PC-9 (cell line): Measurements from ENCODE around the gene FHDC1. TPM values are rescaled to one million over a fixed set of nuclear protein-coding genes. Genes with fewer than 3 reads are reported as not detected.

Experiments
- BruUV-seq: library from RNA; stranded (reverse); fragments of 400-500 nt; replicated peaks from 2 replicates; lab custom pipeline; 2021; lab: Mats Ljungman, UMichigan
- CTCF ChIA-PET: fragments of 300-600 bp; sonication (Branson Sonifier 250); formaldehyde crosslinking; loops from one replicate; lab custom pipeline; 2022; ENCODE audit warnings: antibody characterized with exemption; lab: Charles Lee
- POLR2A ChIA-PET: fragments of 300-600 bp; sonication (Branson Sonifier 250); formaldehyde crosslinking; loops from one replicate; lab custom pipeline; 2022; ENCODE audit warnings: antibody characterized with exemption; ENCODE audit not compliant: unreplicated experiment; lab: Charles Lee
- DNase-seq, 2 experiments: peaks; one replicate each; pipeline versions ENCODE4 v3.0.0 to v3.0.0-alpha.2; 2015 to 2022; ENCODE audit warnings: mixed read lengths in 1 of 2
- H2AFZ ChIP-seq: fragments of 200-600 bp; sonication (generic); 2 replicates; pipeline ENCODE4 v1.8.1; 2017; ENCODE audit warnings: antibody characterized with exemption
- H3F3A ChIP-seq: fragments of 200-600 bp; sonication (generic); 2 replicates; pipeline ENCODE4 v1.8.1; 2017; ENCODE audit warnings: antibody characterized with exemption, mild to moderate bottlenecking, low read depth; ENCODE audit not compliant: insufficient read depth
- H3K27ac ChIP-seq: fragments of 200-600 bp; sonication (generic); 2 replicates; pipeline ENCODE4 v1.6.1; 2016; ENCODE audit warnings: mixed run types
- H3K27me3 ChIP-seq: fragments of 200-600 bp; sonication (generic); 2 replicates; pipeline ENCODE4 v1.6.1; 2016; ENCODE audit warnings: low read depth, mixed run types; ENCODE audit not compliant: insufficient read depth
- H3K36me3 ChIP-seq: fragments of 200-600 bp; sonication (generic); 2 replicates; pipeline ENCODE4 v1.6.1; 2016; ENCODE audit warnings: low read depth, mixed run types
- H3K4me1 ChIP-seq: fragments of 200-600 bp; sonication (generic); replicated peaks from 2 replicates; pipeline ENCODE4 v1.6.1; 2016; ENCODE audit warnings: mixed run types; ENCODE audit not compliant: insufficient read depth
- H3K4me2 ChIP-seq: fragments of 200-600 bp; sonication (generic); 2 replicates; pipeline ENCODE4 v1.6.1; 2017; ENCODE audit warnings: mixed run types
- H3K4me3 ChIP-seq: fragments of 200-600 bp; sonication (generic); 2 replicates; pipeline ENCODE4 v1.6.1; 2016; ENCODE audit warnings: mixed run types
- H3K79me2 ChIP-seq: fragments of 200-600 bp; sonication (generic); 2 replicates; pipeline ENCODE4 v1.6.1; 2017; ENCODE audit warnings: low read depth, mixed run types
- H3K9me2 ChIP-seq: fragments of 200-600 bp; sonication (generic); 2 replicates; pipeline ENCODE4 v1.8.1; 2017; ENCODE audit warnings: mild to moderate bottlenecking; ENCODE audit not compliant: insufficient read depth
- H3K9me3 ChIP-seq: fragments of 200-600 bp; sonication (generic); 2 replicates; pipeline ENCODE4 v1.8.1; 2016; ENCODE audit warnings: low read depth; ENCODE audit not compliant: insufficient read depth
- H4K20me1 ChIP-seq: fragments of 200-600 bp; sonication (generic); 2 replicates; pipeline ENCODE4 v1.8.1; 2017; ENCODE audit not compliant: insufficient read depth
- EZH2 ChIP-seq: fragments of 200-600 bp; sonication (generic); IDR thresholded peaks from 2 replicates; pipeline ENCODE4 v1.8.0; 2017; ENCODE audit warnings: antibody characterized with exemption, low read depth
- intact Hi-C: fragments of 100-400 bp; cut with micrococcal nuclease; formaldehyde crosslinking; loops from one replicate; pipeline ENCODE4 v1.10.0; 2022; ENCODE audit not compliant: unreplicated experiment
- total RNA-seq: library from RNA; stranded (reverse); gene quantifications from 2 replicates; pipeline ENCODE4 v1.2.3, GENCODE V29; 2021
- TF ChIP-seq, protein P1 (sequence below): fragments of 200-600 bp; sonication (generic); conservative IDR thresholded peaks from 2 replicates; pipeline ENCODE4 v1.6.1; 2017; ENCODE audit warnings: mixed run types, antibody characterized with exemption, mild to moderate bottlenecking, moderate library complexity

Gene FHDC1
- total RNA-seq, 1 experiment from 2014 or later, result 17.4 TPM

- H2AFZ ChIP-seq, result no peak overlapping the region
- no peaks in the 10 kb centered on the region for H4K20me1 ChIP-seq
- POLR2A ChIA-PET, result no interaction called here
- H3K36me3 ChIP-seq, result no peaks in the 10 kb centered on the region
- no peaks in the 10 kb centered on the region for H3K9me3 ChIP-seq
- intact Hi-C loops, result no loop called here
- H3K4me3 ChIP-seq, result no peak overlapping the region
- H3K27ac ChIP-seq, result no peak overlapping the region
- no peaks in the 10 kb centered on the region for H3K27me3 ChIP-seq
- no peaks in the 10 kb centered on the region for H3K9me2 ChIP-seq
- no peaks in the 10 kb centered on the region for H3F3A ChIP-seq
- no TSS peak for BruUV-seq
- DNase-seq, result no peak
- no peaks in the 10 kb centered on the region for H3K79me2 ChIP-seq
- TF ChIP-seq EZH2, result no peak
- TF ChIP-seq, protein P1, sequence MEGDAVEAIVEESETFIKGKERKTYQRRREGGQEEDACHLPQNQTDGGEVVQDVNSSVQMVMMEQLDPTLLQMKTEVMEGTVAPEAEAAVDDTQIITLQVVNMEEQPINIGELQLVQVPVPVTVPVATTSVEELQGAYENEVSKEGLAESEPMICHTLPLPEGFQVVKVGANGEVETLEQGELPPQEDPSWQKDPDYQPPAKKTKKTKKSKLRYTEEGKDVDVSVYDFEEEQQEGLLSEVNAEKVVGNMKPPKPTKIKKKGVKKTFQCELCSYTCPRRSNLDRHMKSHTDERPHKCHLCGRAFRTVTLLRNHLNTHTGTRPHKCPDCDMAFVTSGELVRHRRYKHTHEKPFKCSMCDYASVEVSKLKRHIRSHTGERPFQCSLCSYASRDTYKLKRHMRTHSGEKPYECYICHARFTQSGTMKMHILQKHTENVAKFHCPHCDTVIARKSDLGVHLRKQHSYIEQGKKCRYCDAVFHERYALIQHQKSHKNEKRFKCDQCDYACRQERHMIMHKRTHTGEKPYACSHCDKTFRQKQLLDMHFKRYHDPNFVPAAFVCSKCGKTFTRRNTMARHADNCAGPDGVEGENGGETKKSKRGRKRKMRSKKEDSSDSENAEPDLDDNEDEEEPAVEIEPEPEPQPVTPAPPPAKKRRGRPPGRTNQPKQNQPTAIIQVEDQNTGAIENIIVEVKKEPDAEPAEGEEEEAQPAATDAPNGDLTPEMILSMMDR, result no peak
- no peaks in the 10 kb centered on the region for H3K4me1 ChIP-seq
- CTCF ChIA-PET, result no interaction called here
- no peak overlapping the region for H3K4me2 ChIP-seq
Measured at GRCh38 chr4:153023692-153024394, 87.7 kb downstream of the FHDC1 start.

- intact Hi-C loops, result no loop called here
- DNase-seq, result no peak
- H3K4me2 ChIP-seq, result no peak overlapping the region
- BruUV-seq, result no TSS peak
- no peaks in the 10 kb centered on the region for H3F3A ChIP-seq
- no peak for TF ChIP-seq EZH2
- TF ChIP-seq, protein P1, result no peak
- no peaks in the 10 kb centered on the region for H3K4me1 ChIP-seq
- no peaks in the 10 kb centered on the region for H3K36me3 ChIP-seq
- POLR2A ChIA-PET, result no interaction called here
- H3K9me3 ChIP-seq, result no peaks in the 10 kb centered on the region
- H3K27ac ChIP-seq, result no peak overlapping the region
- CTCF ChIA-PET, result no interaction called here
- H3K79me2 ChIP-seq, result no peaks in the 10 kb centered on the region
- H3K4me3 ChIP-seq, result no peak overlapping the region
- no peaks in the 10 kb centered on the region for H4K20me1 ChIP-seq
- H3K9me2 ChIP-seq, result no peaks in the 10 kb centered on the region
- no peaks in the 10 kb centered on the region for H3K27me3 ChIP-seq
- no peak overlapping the region for H2AFZ ChIP-seq
Measured at GRCh38 chr4:153024466-153024865, 88.3 kb downstream of the FHDC1 start.

DNA sequence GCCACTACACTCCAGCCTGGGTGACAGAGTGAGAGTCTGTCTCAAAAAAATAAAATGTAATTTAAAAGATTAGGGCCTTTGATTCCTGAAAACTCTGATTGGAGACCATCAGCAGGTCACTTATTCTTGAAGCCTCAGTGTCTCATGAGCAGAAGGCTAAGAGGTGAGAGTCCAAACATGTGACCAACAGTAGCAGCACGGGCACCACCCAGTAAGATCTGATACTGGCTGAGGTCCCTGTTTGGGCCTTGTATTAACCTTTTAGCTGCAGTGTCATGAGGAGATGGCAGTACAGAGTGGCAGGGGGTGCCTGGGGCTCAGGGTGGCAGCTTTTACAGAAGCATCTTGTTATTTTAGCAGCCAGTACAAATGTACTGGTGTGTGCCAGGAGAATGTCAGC is 89.3 kb downstream of the FHDC1 start:
- intact Hi-C loops, result no loop called here
- Histone ChIP-seq H3K4me3 (no peak overlapping the region), H3K27ac (no peak overlapping the region), H3K9me3 (no peaks in the 10 kb centered on the region), H3K4me1 (no peaks in the 10 kb centered on the region), H3K79me2 (no peaks in the 10 kb centered on the region), H3K9me2 (no peaks in the 10 kb centered on the region), H3K36me3 (no peaks in the 10 kb centered on the region), H2AFZ (no peak overlapping the region), H3F3A (no peaks in the 10 kb centered on the region), H3K27me3 (no peaks in the 10 kb centered on the region), H3K4me2 (no peak overlapping the region), H4K20me1 (no peaks in the 10 kb centered on the region)
- ChIA-PET CTCF (no interaction called here), POLR2A (interaction anchor here (0.5 to 0.6 kb wide), 2 partner anchors 57 to 1864 kb away, joined by 3 to 7 read pairs; no protein-coding TSS in a partner anchor)
- TF ChIP-seq, protein P1, result no peak
- no peak for TF ChIP-seq EZH2
- BruUV-seq, result no TSS peak
- no peak for DNase-seq
